ENCODE data around the gene TRPV4. TPM values are rescaled to one million over a fixed set of nuclear protein-coding genes. Genes with fewer than 3 reads are reported as not detected.

The TRPV4 gene
- total RNA-seq, 1 experiment from 2014 or later: 3.1 TPM

- Histone ChIP-seq H4K20me1 (ENCODE audit: insufficient read depth) (no peaks in the 10 kb centered on the region), H3K9me3 (ENCODE audit: insufficient read depth, low read depth) (no peaks in the 10 kb centered on the region), H3F3A (ENCODE audit: insufficient read depth, low read depth) (0 out of 2 replicates have a peak, but pooled peaks cover 5% of the 10 kb centered on the region), H3K4me1 (replicated peaks; ENCODE audit: insufficient read depth) (no peaks in the 10 kb centered on the region), H3K79me2 (ENCODE audit: low read depth) (no peaks in the 10 kb centered on the region), H3K4me3 (no peak overlapping the region), H2AFZ (no peak overlapping the region), H3K27ac (no peak overlapping the region), H3K9me2 (ENCODE audit: insufficient read depth) (no peaks in the 10 kb centered on the region), H3K4me2 (no peak overlapping the region), H3K36me3 (ENCODE audit: low read depth) (no peaks in the 10 kb centered on the region), H3K27me3 (ENCODE audit: insufficient read depth, low read depth) (no peaks in the 10 kb centered on the region)
- ChIA-PET POLR2A (ENCODE audit: unreplicated experiment) (no interaction called here), CTCF (no interaction called here)
- intact Hi-C loops (cut with micrococcal nuclease; ENCODE audit: unreplicated experiment): no loop called here
- no TSS peak for BruUV-seq (replicated peaks)
- no peak for DNase-seq
- no peak for TF ChIP-seq CTCF (conservative IDR thresholded peaks at IDR 0.05)
- TF ChIP-seq EZH2 (IDR thresholded peaks at IDR 0.05; ENCODE audit: low read depth): no peak
Observed at GRCh38 chr12:109744026-109744425, 89.2 kb downstream of the TRPV4 start.

- CTCF ChIA-PET: no interaction called here
- intact Hi-C loops (cut with micrococcal nuclease; ENCODE audit: unreplicated experiment): no loop called here
Observed at GRCh38 chr12:109743076-109743910, 89.9 kb downstream of the TRPV4 start.

GRCh38 chr12:109741970-109742703, 91.1 kb downstream of the TRPV4 start:
- intact Hi-C loops (cut with micrococcal nuclease; ENCODE audit: unreplicated experiment): no loop called here
- no TSS peak for BruUV-seq (replicated peaks)
- no peaks in the 10 kb centered on the region for H3K79me2 ChIP-seq (ENCODE audit: low read depth)
- H3K4me3 ChIP-seq: no peak overlapping the region
- no peaks in the 10 kb centered on the region for H4K20me1 ChIP-seq (ENCODE audit: insufficient read depth)
- H3F3A ChIP-seq (ENCODE audit: insufficient read depth, low read depth): 0 out of 2 replicates have a peak, but pooled peaks cover 5% of the 10 kb centered on the region
- no peak overlapping the region for H2AFZ ChIP-seq
- no peaks in the 10 kb centered on the region for H3K4me1 ChIP-seq (replicated peaks; ENCODE audit: insufficient read depth)
- H3K27ac ChIP-seq: no peak overlapping the region
- ChIA-PET POLR2A (ENCODE audit: unreplicated experiment) (no interaction called here), CTCF (no interaction called here)
- H3K9me2 ChIP-seq (ENCODE audit: insufficient read depth): no peaks in the 10 kb centered on the region
- H3K4me2 ChIP-seq: no peak overlapping the region
- no peaks in the 10 kb centered on the region for H3K36me3 ChIP-seq (ENCODE audit: low read depth)
- no peaks in the 10 kb centered on the region for H3K9me3 ChIP-seq (ENCODE audit: insufficient read depth, low read depth)
- H3K27me3 ChIP-seq (ENCODE audit: insufficient read depth, low read depth): no peaks in the 10 kb centered on the region
- no peak for DNase-seq
- no peak for TF ChIP-seq EZH2 (IDR thresholded peaks at IDR 0.05; ENCODE audit: low read depth)
- TF ChIP-seq CTCF (conservative IDR thresholded peaks at IDR 0.05): no peak

More at GRCh38 chr12:109743076-109743910, 89.9 kb downstream of the TRPV4 start:
- no peaks in the 10 kb centered on the region for H3K27me3 ChIP-seq (ENCODE audit: insufficient read depth, low read depth)
- TF ChIP-seq EZH2 (IDR thresholded peaks at IDR 0.05; ENCODE audit: low read depth): no peak
- TF ChIP-seq CTCF (conservative IDR thresholded peaks at IDR 0.05): no peak
- no peaks in the 10 kb centered on the region for H4K20me1 ChIP-seq (ENCODE audit: insufficient read depth)
- no peaks in the 10 kb centered on the region for H3K79me2 ChIP-seq (ENCODE audit: low read depth)
- H3K36me3 ChIP-seq (ENCODE audit: low read depth): no peaks in the 10 kb centered on the region
- no peaks in the 10 kb centered on the region for H3K9me3 ChIP-seq (ENCODE audit: insufficient read depth, low read depth)
- no peak overlapping the region for H2AFZ ChIP-seq
- H3K4me3 ChIP-seq: no peak overlapping the region
- DNase-seq: no peak
- H3K9me2 ChIP-seq (ENCODE audit: insufficient read depth): no peaks in the 10 kb centered on the region
- BruUV-seq (replicated peaks): no TSS peak
- H3F3A ChIP-seq (ENCODE audit: insufficient read depth, low read depth): 0 out of 2 replicates have a peak, but pooled peaks cover 5% of the 10 kb centered on the region
- H3K4me2 ChIP-seq: no peak overlapping the region
- no peak overlapping the region for H3K27ac ChIP-seq
- H3K4me1 ChIP-seq (replicated peaks; ENCODE audit: insufficient read depth): no peaks in the 10 kb centered on the region
- POLR2A ChIA-PET (ENCODE audit: unreplicated experiment): no interaction called here

All from PC-9 (cell line).